H9 (cell line): ENCODE data around the gene CPT1C. TPM values are rescaled to one million over a fixed set of nuclear protein-coding genes. Genes with fewer than 3 reads are reported as not detected.

Experiments
- DNase-seq: peaks from one replicate; pipeline ENCODE4 v3.0.0-alpha.2; 2017
- H2AFZ ChIP-seq: one replicate; pipeline ENCODE4 v1.6.1; 2013; ENCODE audit warnings: mild to moderate bottlenecking, low read length, control low read depth, moderate library complexity
- H2AK5ac ChIP-seq: 2 replicates; pipeline ENCODE4 v1.6.1; 2013; ENCODE audit warnings: low read length, control low read depth, mixed read lengths; ENCODE audit not compliant: insufficient read length
- H2BK120ac ChIP-seq: one replicate; pipeline ENCODE4 v1.6.1; 2013; ENCODE audit warnings: low read depth, mild to moderate bottlenecking, low read length, control low read depth, inconsistent platforms; ENCODE audit not compliant: poor library complexity, severe bottlenecking
- H2BK12ac ChIP-seq: 2 replicates; pipeline ENCODE4 v1.6.1; 2013; ENCODE audit warnings: low read length, control low read depth, mixed read lengths, low read depth; ENCODE audit not compliant: insufficient read length
- H2BK15ac ChIP-seq: 2 replicates; pipeline ENCODE4 v1.6.1; 2013; ENCODE audit warnings: low read depth, low read length, control low read depth
- H2BK20ac ChIP-seq: one replicate; pipeline ENCODE4 v1.6.1; 2013; ENCODE audit warnings: low read depth, mild to moderate bottlenecking, low read length, control low read depth, inconsistent platforms; ENCODE audit not compliant: poor library complexity, severe bottlenecking
- H2BK5ac ChIP-seq: 2 replicates; pipeline ENCODE4 v1.6.1; 2013; ENCODE audit warnings: low read length, control low read depth, mixed read lengths; ENCODE audit not compliant: insufficient read length
- H3K14ac ChIP-seq: 2 replicates; pipeline ENCODE4 v1.6.1; 2013; ENCODE audit warnings: low read length, control low read depth; ENCODE audit not compliant: insufficient read depth
- H3K18ac ChIP-seq: 2 replicates; pipeline ENCODE4 v1.6.1; 2013; ENCODE audit warnings: low read depth, mild to moderate bottlenecking, mixed read lengths, low read length, control low read depth; ENCODE audit not compliant: insufficient read length
- H3K23ac ChIP-seq: 2 replicates; pipeline ENCODE4 v1.6.1; 2013; ENCODE audit warnings: low read length, control low read depth, mixed read lengths, low read depth; ENCODE audit not compliant: insufficient read length
- H3K23me2 ChIP-seq: 2 replicates; pipeline ENCODE4 v1.6.1; 2013; ENCODE audit warnings: low read depth, mild to moderate bottlenecking, mixed read lengths, low read length, control low read depth; ENCODE audit not compliant: insufficient read length, poor library complexity, severe bottlenecking
- H3K27ac ChIP-seq: 2 replicates; pipeline ENCODE4 v1.5.1; 2013; ENCODE audit warnings: low read length, control low read depth, mixed read lengths, low read depth; ENCODE audit not compliant: insufficient read length
- H3K27me3 ChIP-seq: 2 replicates; pipeline ENCODE4 v1.6.1; 2013; ENCODE audit warnings: low read length, control low read depth, inconsistent platforms; ENCODE audit not compliant: insufficient read depth
- H3K4ac ChIP-seq: 2 replicates; pipeline ENCODE4 v1.6.1; 2013; ENCODE audit warnings: low read depth, mild to moderate bottlenecking, control low read depth, inconsistent platforms, low read length, moderate library complexity
- H3K4me1 ChIP-seq: 2 replicates; pipeline ENCODE4 v1.6.1; 2013; ENCODE audit warnings: low read length, control low read depth, inconsistent platforms; ENCODE audit not compliant: insufficient read depth
- H3K4me2 ChIP-seq: 2 replicates; pipeline ENCODE4 v1.6.1; 2013; ENCODE audit warnings: low read length, control low read depth, mixed read lengths; ENCODE audit not compliant: insufficient read length, insufficient read depth
- H3K56ac ChIP-seq: 2 replicates; pipeline ENCODE4 v1.6.1; 2013; ENCODE audit warnings: low read depth, mild to moderate bottlenecking, mixed read lengths, low read length, control low read depth; ENCODE audit not compliant: insufficient read length
- H3K79me1 ChIP-seq: 2 replicates; pipeline ENCODE4 v1.6.1; 2013; ENCODE audit warnings: low read depth, mild to moderate bottlenecking, moderate library complexity, low read length, control low read depth, inconsistent platforms; ENCODE audit not compliant: insufficient read depth, poor library complexity, severe bottlenecking
- H3K79me2 ChIP-seq: 2 replicates; pipeline ENCODE4 v1.6.1; 2013; ENCODE audit warnings: low read length, control low read depth, inconsistent platforms; ENCODE audit not compliant: insufficient read depth
- H3K9ac ChIP-seq: 2 replicates; pipeline ENCODE4 v1.6.1; 2013; ENCODE audit warnings: low read length, control low read depth, mixed read lengths; ENCODE audit not compliant: insufficient read length; ENCODE audit errors: extremely low read depth
- H3K9me3 ChIP-seq: one replicate; pipeline ENCODE4 v1.6.1; 2013; ENCODE audit warnings: low read depth, low read length, inconsistent platforms; ENCODE audit not compliant: control insufficient read depth
- H3T11ph ChIP-seq: one replicate; pipeline ENCODE4 v1.6.1; 2013; ENCODE audit warnings: mild to moderate bottlenecking, low read length, control low read depth, inconsistent platforms
- H4K20me1 ChIP-seq: one replicate; pipeline ENCODE4 v1.6.1; 2013; ENCODE audit not compliant: control insufficient read depth, insufficient read length, insufficient read depth
- H4K5ac ChIP-seq: 2 replicates; pipeline ENCODE4 v1.6.1; 2013; ENCODE audit warnings: low read depth, mild to moderate bottlenecking, mixed read lengths, low read length, control low read depth; ENCODE audit not compliant: insufficient read length
- H4K8ac ChIP-seq: replicated peaks from 2 replicates; pipeline ENCODE4 v1.6.1; 2013; ENCODE audit warnings: low read length, control low read depth, mixed read lengths, low read depth; ENCODE audit not compliant: insufficient read length
- H4K91ac ChIP-seq: 2 replicates; pipeline ENCODE4 v1.6.1; 2013; ENCODE audit warnings: low read depth, mild to moderate bottlenecking, moderate library complexity, mixed read lengths, low read length, control low read depth; ENCODE audit not compliant: insufficient read length
- H3K27ac Mint-ChIP-seq, 3 experiments: 2 replicates in 2 of 3; 3 replicates in 1 of 3; pipeline ENCODE4 v1.8.0; 2020 to 2021; ENCODE audit warnings: mixed read lengths in 3 of 3, mild to moderate bottlenecking in 1 of 3, moderate library complexity in 1 of 3
- H3K27me3 Mint-ChIP-seq: 2 replicates; pipeline ENCODE4 v1.8.0; 2021; ENCODE audit warnings: low read depth, mild to moderate bottlenecking, moderate library complexity, mixed read lengths
- H3K36me3 Mint-ChIP-seq, 3 experiments: 2 replicates in 2 of 3; 3 replicates in 1 of 3; pipeline ENCODE4 v1.8.0; 2020 to 2021; ENCODE audit warnings: low read depth in 3 of 3, mixed read lengths in 3 of 3; ENCODE audit not compliant: insufficient read depth in 1 of 3
- H3K4me1 Mint-ChIP-seq, 2 experiments: 2 replicates each; pipeline ENCODE4 v1.8.0; 2020; ENCODE audit warnings: mixed read lengths in 2 of 2
- H3K4me3 Mint-ChIP-seq, 2 experiments: 2 replicates in 1 of 2; 3 replicates in 1 of 2; pipeline ENCODE4 v1.8.0; 2020 to 2021; ENCODE audit warnings: mild to moderate bottlenecking in 2 of 2, mixed read lengths in 2 of 2, moderate library complexity in 1 of 2
- H3K9me3 Mint-ChIP-seq, 2 experiments: 2 replicates in 1 of 2; 3 replicates in 1 of 2; pipeline ENCODE4 v1.8.0; 2020; ENCODE audit warnings: mild to moderate bottlenecking in 2 of 2, mixed read lengths in 2 of 2, moderate library complexity in 1 of 2
- WGBS: extraction: QIAGEN DNeasy Blood & Tissue Kit; methylation state at CpG from one replicate; pipeline ENCODE4 v1.1.7; 2013; ENCODE audit warnings: missing lambda C conversion rate, low lambda C conversion rate, mixed read lengths; ENCODE audit not compliant: insufficient read length; ENCODE audit errors: extremely low coverage; 5-methylcytosine and 5-hydroxymethylcytosine counted together
- total RNA-seq: library from RNA; stranded (reverse); gene quantifications from 2 replicates; pipeline ENCODE4 v1.2.1, GENCODE V29; 2021
- TF ChIP-seq, protein P1 (sequence below): fragments of 200-600 bp; sonication (generic); conservative IDR thresholded peaks from 3 replicates; pipeline ENCODE4 v1.8.0; 2021; ENCODE audit warnings: antibody characterized with exemption, mild to moderate bottlenecking

Gene CPT1C
- total RNA-seq, 1 experiment from 2014 or later = 74.6 TPM

DNA sequence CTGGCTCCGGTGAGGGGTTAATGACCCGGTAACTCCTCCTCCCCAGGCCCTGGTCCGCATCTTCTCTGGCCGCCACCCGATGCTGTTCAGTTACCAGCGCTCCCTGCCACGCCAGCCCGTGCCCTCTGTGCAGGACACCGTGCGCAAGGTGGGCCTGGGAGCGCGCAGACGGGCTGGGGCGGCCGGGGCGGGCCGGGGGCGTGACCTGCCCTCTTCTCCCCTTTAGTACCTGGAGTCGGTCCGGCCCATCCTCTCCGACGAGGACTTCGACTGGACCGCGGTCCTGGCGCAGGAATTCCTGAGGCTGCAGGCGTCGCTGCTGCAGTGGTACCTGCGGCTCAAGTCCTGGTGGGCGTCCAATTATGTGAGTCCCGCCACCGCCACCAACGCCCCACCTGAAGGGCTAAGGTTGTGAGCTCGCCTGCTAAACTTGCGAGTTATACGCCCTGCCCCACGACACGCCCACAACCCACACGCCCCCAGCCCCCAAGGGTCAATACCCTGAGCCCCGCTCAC, 10.4 kb downstream of the CPT1C start:
- no peak overlapping the region for H2BK12ac ChIP-seq
- H3K27ac Mint-ChIP-seq = peak overlapping the region in 2 of 3 experiments; percentile 79 to 87; a peak in 2 of 7 replicates
- H2BK20ac ChIP-seq = no peak overlapping the region

More for the DNA sequence above, 10.4 kb downstream of the CPT1C start:
- H3K27me3 Mint-ChIP-seq = no peaks in the 10 kb centered on the region; the same call in 1 of the 2 replicates
- Histone ChIP-seq H3K18ac (no peak overlapping the region), H3K4me1 (no peaks in the 10 kb centered on the region), H3K9ac (no peak overlapping the region), H3K14ac (no peak overlapping the region), H4K8ac (no peak overlapping the region), H2AFZ (no peak overlapping the region), H3K23me2 (no peaks in the 10 kb centered on the region), H4K91ac (no peak overlapping the region), H3K23ac (no peak overlapping the region), H2AK5ac (no peak overlapping the region), H2BK5ac (no peak overlapping the region), H4K5ac (no peak overlapping the region), H2BK120ac (no peak overlapping the region), H3K56ac (no peak overlapping the region), H3K4me2 (no peak overlapping the region), H3K4ac (no peak overlapping the region), H2BK15ac (no peak overlapping the region), H3K79me2 (no peaks in the 10 kb centered on the region), H3K79me1 (no peaks in the 10 kb centered on the region), H4K20me1 (no peaks in the 10 kb centered on the region), H3T11ph (no peak overlapping the region), H3K27me3 (no peaks in the 10 kb centered on the region), H3K9me3 (no peaks in the 10 kb centered on the region), H3K27ac (no peak overlapping the region)
- no peak overlapping the region; a peak in 1 of 5 replicates for H3K4me3 Mint-ChIP-seq
- no peaks in the 10 kb centered on the region for H3K4me1 Mint-ChIP-seq
- peaks cover 19 to 47% (median 42%) of the 10 kb centered on the region in 3 experiments for H3K36me3 Mint-ChIP-seq
- no peaks in the 10 kb centered on the region for H3K9me3 Mint-ChIP-seq
- TF ChIP-seq, protein P1, sequence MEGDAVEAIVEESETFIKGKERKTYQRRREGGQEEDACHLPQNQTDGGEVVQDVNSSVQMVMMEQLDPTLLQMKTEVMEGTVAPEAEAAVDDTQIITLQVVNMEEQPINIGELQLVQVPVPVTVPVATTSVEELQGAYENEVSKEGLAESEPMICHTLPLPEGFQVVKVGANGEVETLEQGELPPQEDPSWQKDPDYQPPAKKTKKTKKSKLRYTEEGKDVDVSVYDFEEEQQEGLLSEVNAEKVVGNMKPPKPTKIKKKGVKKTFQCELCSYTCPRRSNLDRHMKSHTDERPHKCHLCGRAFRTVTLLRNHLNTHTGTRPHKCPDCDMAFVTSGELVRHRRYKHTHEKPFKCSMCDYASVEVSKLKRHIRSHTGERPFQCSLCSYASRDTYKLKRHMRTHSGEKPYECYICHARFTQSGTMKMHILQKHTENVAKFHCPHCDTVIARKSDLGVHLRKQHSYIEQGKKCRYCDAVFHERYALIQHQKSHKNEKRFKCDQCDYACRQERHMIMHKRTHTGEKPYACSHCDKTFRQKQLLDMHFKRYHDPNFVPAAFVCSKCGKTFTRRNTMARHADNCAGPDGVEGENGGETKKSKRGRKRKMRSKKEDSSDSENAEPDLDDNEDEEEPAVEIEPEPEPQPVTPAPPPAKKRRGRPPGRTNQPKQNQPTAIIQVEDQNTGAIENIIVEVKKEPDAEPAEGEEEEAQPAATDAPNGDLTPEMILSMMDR = no peak
- peak; percentile 54 for DNase-seq
- 100% methylated on average over 1 of the region's 40 CpGs for WGBS
